Sigmoid colon (tissue), 4 donors: Measurements from ENCODE around the gene ESCO1.

Source experiments
- CTCF ChIP-seq, 4 experiments: fragments of 450-650 bp in 3 of 4; fragments of 200-600 bp in 1 of 4; IDR thresholded peaks; one replicate each; pipeline ENCODE4 v1.5.1; 2016 to 2019; ENCODE audit warnings: antibody characterized with exemption in 4 of 4, mild to moderate bottlenecking in 3 of 4, moderate library complexity in 2 of 4
- EP300 ChIP-seq, 4 donors: sonication (generic); formaldehyde crosslinking; IDR thresholded peaks; one replicate each; pipeline ENCODE4 v1.6.1; 2017; ENCODE audit warnings: antibody characterized with exemption in 4 of 4
- POLR2A ChIP-seq, 2 donors: fragments of 450-650 bp; IDR thresholded peaks; one replicate each; pipeline ENCODE4 v1.6.1; 2016; ENCODE audit warnings: antibody characterized with exemption in 2 of 2, mild to moderate bottlenecking in 2 of 2, moderate library complexity in 2 of 2

GRCh38 chr18:21522530-21522929, 78.0 kb downstream of the ESCO1 start:
- TF ChIP-seq CTCF (IDR thresholded peaks at IDR 0.05) (no peak), EP300 (IDR thresholded peaks at IDR 0.05) (no peak), POLR2A (IDR thresholded peaks at IDR 0.05) (no peak)
